Epithelial cell of esophagus (primary cell): ENCODE data around the gene VANGL1.

Experiments
- DNase-seq: peaks from one replicate; pipeline ENCODE4 v3.0.0; 2010; ENCODE audit warnings: low read depth
- H3K4me3 ChIP-seq: 2 replicates; pipeline ENCODE4 v1.5.1; 2011; ENCODE audit warnings: mild to moderate bottlenecking, low read length, control low read depth
- TF ChIP-seq, protein P1 (sequence below): IDR thresholded peaks from 2 replicates; pipeline ENCODE4 v1.5.1; 2011; ENCODE audit warnings: low read depth, mild to moderate bottlenecking, low read length, control low read depth, inconsistent platforms; ENCODE audit not compliant: insufficient read depth; ENCODE audit errors: missing control alignments

Gene VANGL1

GRCh38 chr1:115718011-115718754, 76.4 kb downstream of the VANGL1 start:
- no peak overlapping the region for H3K4me3 ChIP-seq
- TF ChIP-seq, protein P1, sequence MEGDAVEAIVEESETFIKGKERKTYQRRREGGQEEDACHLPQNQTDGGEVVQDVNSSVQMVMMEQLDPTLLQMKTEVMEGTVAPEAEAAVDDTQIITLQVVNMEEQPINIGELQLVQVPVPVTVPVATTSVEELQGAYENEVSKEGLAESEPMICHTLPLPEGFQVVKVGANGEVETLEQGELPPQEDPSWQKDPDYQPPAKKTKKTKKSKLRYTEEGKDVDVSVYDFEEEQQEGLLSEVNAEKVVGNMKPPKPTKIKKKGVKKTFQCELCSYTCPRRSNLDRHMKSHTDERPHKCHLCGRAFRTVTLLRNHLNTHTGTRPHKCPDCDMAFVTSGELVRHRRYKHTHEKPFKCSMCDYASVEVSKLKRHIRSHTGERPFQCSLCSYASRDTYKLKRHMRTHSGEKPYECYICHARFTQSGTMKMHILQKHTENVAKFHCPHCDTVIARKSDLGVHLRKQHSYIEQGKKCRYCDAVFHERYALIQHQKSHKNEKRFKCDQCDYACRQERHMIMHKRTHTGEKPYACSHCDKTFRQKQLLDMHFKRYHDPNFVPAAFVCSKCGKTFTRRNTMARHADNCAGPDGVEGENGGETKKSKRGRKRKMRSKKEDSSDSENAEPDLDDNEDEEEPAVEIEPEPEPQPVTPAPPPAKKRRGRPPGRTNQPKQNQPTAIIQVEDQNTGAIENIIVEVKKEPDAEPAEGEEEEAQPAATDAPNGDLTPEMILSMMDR = no peak
- DNase-seq = no peak

DNA sequence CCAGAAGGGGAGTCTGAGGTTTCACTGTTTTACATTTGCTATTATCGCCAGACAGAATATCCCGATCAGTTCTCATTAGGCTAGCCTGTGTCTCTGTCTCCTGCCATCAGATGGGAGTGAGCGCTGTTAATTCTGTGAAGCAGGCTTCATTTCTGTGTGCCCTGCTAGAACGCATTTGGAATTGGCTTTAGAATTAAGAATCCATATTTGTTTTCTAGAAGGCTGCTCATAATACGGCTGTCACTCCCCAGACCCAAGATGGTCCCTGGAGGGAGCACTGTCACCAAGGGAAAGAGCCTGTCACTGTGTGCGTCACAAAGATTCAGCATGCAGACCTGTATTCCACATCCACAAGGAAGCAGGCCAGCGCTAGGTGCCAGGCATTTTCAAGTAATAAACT, 77.5 kb downstream of the VANGL1 start:
- DNase-seq = no peak
- no peak overlapping the region for H3K4me3 ChIP-seq
- TF ChIP-seq, protein P1 = no peak

- TF ChIP-seq, protein P1 = no peak
- DNase-seq = no peak
- H3K4me3 ChIP-seq = no peak overlapping the region
These were observed 80.5 kb downstream of the VANGL1 start for GRCh38 chr1:115722221-115722620.

- H3K4me3 ChIP-seq = no peak overlapping the region
- TF ChIP-seq, protein P1 = no peak
- no peak for DNase-seq
These were observed 82.0 kb downstream of the VANGL1 start for GRCh38 chr1:115723756-115724155.

GRCh38 chr1:115725600-115725999, 83.8 kb downstream of the VANGL1 start:
- TF ChIP-seq, protein P1 = no peak
- H3K4me3 ChIP-seq = no peak overlapping the region
- DNase-seq = no peak

DNA sequence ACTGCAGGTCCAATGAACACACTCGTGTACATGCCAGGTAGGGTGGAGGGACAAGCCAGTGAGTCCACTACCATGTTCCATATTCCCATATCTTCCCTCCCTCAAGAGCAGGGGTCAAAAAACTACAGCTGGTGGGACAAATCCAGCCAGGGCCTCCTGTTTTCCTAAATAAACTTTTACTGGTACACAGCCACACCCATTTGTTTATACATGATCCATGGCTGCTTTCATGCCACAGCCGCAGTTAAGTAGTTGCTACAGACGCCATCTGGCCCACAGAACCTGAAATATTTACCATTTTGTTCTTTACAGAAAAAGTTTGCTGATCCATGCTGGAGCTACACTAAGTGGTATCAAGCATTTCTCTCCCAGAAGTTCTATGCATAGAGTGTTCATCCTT, 84.4 kb downstream of the VANGL1 start:
- no peak for DNase-seq
- TF ChIP-seq, protein P1 = no peak
- no peak overlapping the region for H3K4me3 ChIP-seq

DNA sequence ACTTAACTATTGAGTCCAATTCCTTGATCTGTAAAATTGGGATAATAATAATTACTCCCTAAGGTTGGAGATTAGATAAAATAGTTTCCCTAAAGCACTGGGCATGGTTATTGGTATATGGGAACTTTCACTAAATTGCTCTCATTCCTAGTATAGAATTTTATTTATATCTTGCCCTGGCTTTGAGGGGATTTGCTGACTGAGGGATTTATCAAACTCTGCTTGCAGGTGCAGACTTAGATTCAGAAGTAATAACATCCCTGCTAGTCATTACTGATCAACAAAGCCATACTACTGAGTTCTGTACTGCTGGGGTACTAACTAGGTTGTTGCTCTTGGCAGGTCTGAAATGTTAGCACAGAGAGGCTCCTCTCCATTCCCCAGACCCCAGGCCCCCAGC, 84.8 kb downstream of the VANGL1 start:
- H3K4me3 ChIP-seq = no peak overlapping the region
- TF ChIP-seq, protein P1 = no peak
- no peak for DNase-seq
